ENCODE data around the gene SH3GL1.

The SH3GL1 gene

DNA sequence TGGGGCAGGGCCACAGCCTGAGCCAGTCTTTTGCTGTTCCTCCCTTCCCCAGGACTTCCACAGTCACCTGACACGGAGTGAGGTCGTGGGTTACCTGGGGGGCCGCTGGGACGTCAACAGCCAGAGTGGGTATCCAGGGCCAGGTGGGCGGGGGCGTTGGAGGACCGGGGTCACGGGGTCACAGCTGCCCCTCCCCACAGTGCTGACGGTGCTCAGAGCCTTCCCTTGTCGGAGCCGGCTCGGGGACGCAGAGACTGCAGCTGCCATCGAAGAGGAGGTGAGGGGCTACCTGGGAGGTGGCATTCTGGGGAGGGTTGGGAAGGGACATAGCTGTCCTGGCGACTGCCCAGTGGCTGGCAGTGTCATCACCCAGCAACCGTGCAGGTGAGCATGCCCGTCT is 45.5 kb downstream of the SH3GL1 start:
- Histone ChIP-seq H3K9me3 (replicated peaks; ENCODE audit: insufficient read depth, low read length) (no peaks in the 10 kb centered on the region), H3K4me2 (ENCODE audit: low read depth, low read length) (no peak overlapping the region), H3K4me1 (ENCODE audit: low read length) (no peaks in the 10 kb centered on the region), H3K4me3 (ENCODE audit: low read length) (no peak overlapping the region), H3K79me2 (ENCODE audit: low read length) (no peaks in the 10 kb centered on the region), H4K20me1 (ENCODE audit: insufficient read depth, low read length) (no peaks in the 10 kb centered on the region), H3K27ac (ENCODE audit: low read length) (no peak overlapping the region), H3K36me3 (replicated peaks; ENCODE audit: insufficient read depth, low read length) (no peaks in the 10 kb centered on the region), H2AFZ (ENCODE audit: low read length) (no peak overlapping the region), H3K9me2 (replicated peaks; ENCODE audit: insufficient read depth, low read length) (no peaks in the 10 kb centered on the region), H3K27me3 (replicated peaks; ENCODE audit: insufficient read depth, low read length) (no peaks in the 10 kb centered on the region), H3K9ac (ENCODE audit: low read length) (no peak overlapping the region), H3F3A (ENCODE audit: insufficient read depth, low read length) (no peaks in the 10 kb centered on the region)
- no peak for DNase-seq
- TF ChIP-seq EZH2 (optimal IDR thresholded peaks at IDR 0.05; ENCODE audit: low read depth, low read length), result no peak

DNA sequence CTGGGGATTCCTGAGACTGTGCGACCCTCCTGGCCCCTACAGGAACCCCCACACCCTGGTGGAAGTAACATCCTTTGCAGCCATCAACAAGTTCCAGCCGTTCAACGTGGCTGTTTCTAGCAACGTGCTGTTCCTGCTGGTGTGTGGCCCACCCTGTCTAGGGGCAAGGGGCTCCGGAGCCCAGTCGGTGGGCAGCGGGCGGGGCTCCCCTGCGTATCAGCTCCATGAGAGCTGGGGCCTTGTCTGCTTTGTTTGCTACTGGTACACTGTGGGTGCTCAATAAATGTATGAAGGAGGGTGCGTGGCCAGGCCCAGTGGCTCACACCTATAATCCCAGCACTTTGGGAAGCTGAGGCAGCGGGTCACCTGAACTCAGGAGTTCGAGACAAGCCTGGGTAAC is 46.1 kb downstream of the SH3GL1 start:
- Histone ChIP-seq H3K27me3 (replicated peaks; ENCODE audit: insufficient read depth, low read length) (no peaks in the 10 kb centered on the region), H3K4me3 (ENCODE audit: low read length) (no peak overlapping the region), H3K79me2 (ENCODE audit: low read length) (no peaks in the 10 kb centered on the region), H4K20me1 (ENCODE audit: insufficient read depth, low read length) (no peaks in the 10 kb centered on the region), H3K9me3 (replicated peaks; ENCODE audit: insufficient read depth, low read length) (no peaks in the 10 kb centered on the region), H3K27ac (ENCODE audit: low read length) (no peak overlapping the region), H3K36me3 (replicated peaks; ENCODE audit: insufficient read depth, low read length) (no peaks in the 10 kb centered on the region), H3K4me2 (ENCODE audit: low read depth, low read length) (no peak overlapping the region), H3K9ac (ENCODE audit: low read length) (no peak overlapping the region), H2AFZ (ENCODE audit: low read length) (no peak overlapping the region), H3K4me1 (ENCODE audit: low read length) (no peaks in the 10 kb centered on the region), H3F3A (ENCODE audit: insufficient read depth, low read length) (no peaks in the 10 kb centered on the region), H3K9me2 (replicated peaks; ENCODE audit: insufficient read depth, low read length) (no peaks in the 10 kb centered on the region)
- no peak for DNase-seq
- TF ChIP-seq EZH2 (optimal IDR thresholded peaks at IDR 0.05; ENCODE audit: low read depth, low read length) (no peak), EZH2phosphoT487 (IDR thresholded peaks at IDR 0.05; ENCODE audit: low read length) (no peak)
- TF ChIP-seq, protein P1, sequence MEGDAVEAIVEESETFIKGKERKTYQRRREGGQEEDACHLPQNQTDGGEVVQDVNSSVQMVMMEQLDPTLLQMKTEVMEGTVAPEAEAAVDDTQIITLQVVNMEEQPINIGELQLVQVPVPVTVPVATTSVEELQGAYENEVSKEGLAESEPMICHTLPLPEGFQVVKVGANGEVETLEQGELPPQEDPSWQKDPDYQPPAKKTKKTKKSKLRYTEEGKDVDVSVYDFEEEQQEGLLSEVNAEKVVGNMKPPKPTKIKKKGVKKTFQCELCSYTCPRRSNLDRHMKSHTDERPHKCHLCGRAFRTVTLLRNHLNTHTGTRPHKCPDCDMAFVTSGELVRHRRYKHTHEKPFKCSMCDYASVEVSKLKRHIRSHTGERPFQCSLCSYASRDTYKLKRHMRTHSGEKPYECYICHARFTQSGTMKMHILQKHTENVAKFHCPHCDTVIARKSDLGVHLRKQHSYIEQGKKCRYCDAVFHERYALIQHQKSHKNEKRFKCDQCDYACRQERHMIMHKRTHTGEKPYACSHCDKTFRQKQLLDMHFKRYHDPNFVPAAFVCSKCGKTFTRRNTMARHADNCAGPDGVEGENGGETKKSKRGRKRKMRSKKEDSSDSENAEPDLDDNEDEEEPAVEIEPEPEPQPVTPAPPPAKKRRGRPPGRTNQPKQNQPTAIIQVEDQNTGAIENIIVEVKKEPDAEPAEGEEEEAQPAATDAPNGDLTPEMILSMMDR (IDR thresholded peaks at IDR 0.05; ENCODE audit: low read length), result no peak

DNA sequence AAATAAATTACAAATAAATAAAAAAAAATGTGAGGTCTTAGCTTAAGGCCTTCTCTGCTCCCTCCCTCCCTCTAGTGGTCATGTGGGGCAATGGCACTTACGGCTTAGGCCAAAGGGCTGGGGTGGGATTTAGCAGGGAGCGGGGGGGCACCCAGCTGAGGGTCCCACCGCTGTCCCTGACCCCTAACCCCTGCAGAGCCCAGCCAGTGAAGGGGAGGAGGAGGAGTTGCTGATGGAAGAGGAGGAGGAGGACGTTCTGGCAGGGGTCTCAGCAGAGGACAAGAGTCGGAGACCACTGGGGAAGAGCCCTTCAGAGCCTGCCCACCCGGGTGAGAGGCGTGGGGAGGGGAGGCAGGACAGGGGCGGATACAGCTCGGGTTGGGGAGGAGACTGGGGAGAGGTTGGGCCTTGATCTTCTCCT is 47.6 kb downstream of the SH3GL1 start:
- no peaks in the 10 kb centered on the region for H3K9me3 ChIP-seq (replicated peaks; ENCODE audit: insufficient read depth, low read length)
- H3K36me3 ChIP-seq (replicated peaks; ENCODE audit: insufficient read depth, low read length), result no peaks in the 10 kb centered on the region
- H3K4me2 ChIP-seq (ENCODE audit: low read depth, low read length), result no peak overlapping the region
- no peak overlapping the region for H3K9ac ChIP-seq (ENCODE audit: low read length)
- H3F3A ChIP-seq (ENCODE audit: insufficient read depth, low read length), result no peaks in the 10 kb centered on the region
- H3K9me2 ChIP-seq (replicated peaks; ENCODE audit: insufficient read depth, low read length), result no peaks in the 10 kb centered on the region
- no peak for TF ChIP-seq EZH2 (optimal IDR thresholded peaks at IDR 0.05; ENCODE audit: low read depth, low read length)
- TF ChIP-seq, protein P1 (IDR thresholded peaks at IDR 0.05; ENCODE audit: low read length), result peak; percentile 63
- H3K4me1 ChIP-seq (ENCODE audit: low read length), result no peaks in the 10 kb centered on the region
- DNase-seq, result peak; percentile 41
- H3K4me3 ChIP-seq (ENCODE audit: low read length), result no peak overlapping the region
- no peaks in the 10 kb centered on the region for H3K27me3 ChIP-seq (replicated peaks; ENCODE audit: insufficient read depth, low read length)
- no peaks in the 10 kb centered on the region for H4K20me1 ChIP-seq (ENCODE audit: insufficient read depth, low read length)
- no peak overlapping the region for H3K27ac ChIP-seq (ENCODE audit: low read length)
- H2AFZ ChIP-seq (ENCODE audit: low read length), result no peak overlapping the region
- no peaks in the 10 kb centered on the region for H3K79me2 ChIP-seq (ENCODE audit: low read length)

DNA sequence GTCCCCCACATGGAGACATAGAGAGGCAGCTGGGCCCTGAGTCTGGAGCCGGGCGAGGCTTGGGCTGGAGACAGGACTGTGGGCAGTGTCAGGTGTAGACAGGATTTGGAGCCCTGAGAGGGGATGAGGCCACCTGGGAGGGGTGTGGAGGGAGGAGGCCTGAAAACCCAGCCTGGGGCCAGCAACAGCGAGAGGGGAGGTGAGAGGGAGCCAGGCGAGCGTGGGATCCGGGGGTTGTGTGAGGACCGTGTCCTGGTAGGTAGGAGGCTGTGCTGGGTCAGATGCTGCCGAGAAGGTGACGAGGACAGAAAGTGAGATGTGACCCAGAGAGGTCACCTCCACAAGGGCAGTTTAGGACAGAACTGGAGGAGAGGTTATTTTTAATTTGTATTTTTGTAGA is 49.6 kb downstream of the SH3GL1 start:
- TF ChIP-seq EZH2 (optimal IDR thresholded peaks at IDR 0.05; ENCODE audit: low read depth, low read length) (no peak), EZH2phosphoT487 (IDR thresholded peaks at IDR 0.05; ENCODE audit: low read length) (no peak)
- TF ChIP-seq, protein P1 (IDR thresholded peaks at IDR 0.05; ENCODE audit: low read length), result no peak
- H3K27me3 ChIP-seq (replicated peaks; ENCODE audit: insufficient read depth, low read length), result no peaks in the 10 kb centered on the region
- no peaks in the 10 kb centered on the region for H3K36me3 ChIP-seq (replicated peaks; ENCODE audit: insufficient read depth, low read length)
- no peaks in the 10 kb centered on the region for H3K9me3 ChIP-seq (replicated peaks; ENCODE audit: insufficient read depth, low read length)
- no peaks in the 10 kb centered on the region for H3K4me1 ChIP-seq (ENCODE audit: low read length)
- H3F3A ChIP-seq (ENCODE audit: insufficient read depth, low read length), result no peaks in the 10 kb centered on the region
- H3K9ac ChIP-seq (ENCODE audit: low read length), result no peak overlapping the region
- no peak overlapping the region for H2AFZ ChIP-seq (ENCODE audit: low read length)
- H3K79me2 ChIP-seq (ENCODE audit: low read length), result no peaks in the 10 kb centered on the region
- H3K27ac ChIP-seq (ENCODE audit: low read length), result no peak overlapping the region
- H4K20me1 ChIP-seq (ENCODE audit: insufficient read depth, low read length), result no peaks in the 10 kb centered on the region
- H3K4me2 ChIP-seq (ENCODE audit: low read depth, low read length), result no peak overlapping the region
- H3K9me2 ChIP-seq (replicated peaks; ENCODE audit: insufficient read depth, low read length), result no peaks in the 10 kb centered on the region
- no peak overlapping the region for H3K4me3 ChIP-seq (ENCODE audit: low read length)
- DNase-seq, result no peak
